Muscle of arm (tissue), 12 donors: ENCODE measurements around the gene UBTD1. TPM values are rescaled to one million over a fixed set of nuclear protein-coding genes. Genes with fewer than 3 reads are reported as not detected.

Experiments
- DNase-seq: peaks from one replicate; pipeline ENCODE4 v3.0.0-alpha.2; 2013
- polyA plus RNA-seq, 12 donors: library from polyadenylated mRNA; unstranded; fragments of 120-200 nt; gene quantifications; one replicate each; pipeline ENCODE4 v1.2.1, GENCODE V29; 2013; ENCODE audit not compliant: insufficient read length in 12 of 12

Gene UBTD1
- polyA plus RNA-seq, 12 donors: 9.5 to 21.4 (median 12.1) TPM; not detected in 1

DNA sequence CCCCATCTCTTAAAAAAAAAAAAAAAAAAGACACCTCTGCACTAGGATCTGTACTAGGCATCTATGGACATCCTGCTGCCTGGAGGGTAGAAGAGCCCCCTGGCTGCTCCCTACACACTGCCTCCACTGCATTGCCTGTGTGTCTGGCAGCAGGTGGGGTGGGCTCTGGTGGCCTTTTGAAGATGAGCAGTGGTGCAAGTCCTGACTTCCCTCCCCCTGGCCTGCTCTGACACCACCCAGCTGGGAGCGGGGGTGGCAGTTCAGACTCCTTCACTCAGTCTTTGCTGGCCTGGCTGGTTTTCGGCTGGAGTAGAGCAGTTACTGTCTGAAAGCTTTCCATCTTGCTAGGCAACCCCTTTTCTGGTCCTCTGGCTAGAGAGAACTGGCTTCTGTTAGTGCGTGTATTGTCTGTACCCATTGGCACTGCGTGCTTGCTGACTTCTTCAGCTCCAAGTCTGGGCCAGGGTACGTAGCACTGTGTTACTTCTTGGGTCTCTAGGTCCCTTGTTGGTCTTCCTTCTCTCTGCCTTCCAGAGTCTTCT is 108.4 kb downstream of the UBTD1 start:
- no peak for DNase-seq

DNA sequence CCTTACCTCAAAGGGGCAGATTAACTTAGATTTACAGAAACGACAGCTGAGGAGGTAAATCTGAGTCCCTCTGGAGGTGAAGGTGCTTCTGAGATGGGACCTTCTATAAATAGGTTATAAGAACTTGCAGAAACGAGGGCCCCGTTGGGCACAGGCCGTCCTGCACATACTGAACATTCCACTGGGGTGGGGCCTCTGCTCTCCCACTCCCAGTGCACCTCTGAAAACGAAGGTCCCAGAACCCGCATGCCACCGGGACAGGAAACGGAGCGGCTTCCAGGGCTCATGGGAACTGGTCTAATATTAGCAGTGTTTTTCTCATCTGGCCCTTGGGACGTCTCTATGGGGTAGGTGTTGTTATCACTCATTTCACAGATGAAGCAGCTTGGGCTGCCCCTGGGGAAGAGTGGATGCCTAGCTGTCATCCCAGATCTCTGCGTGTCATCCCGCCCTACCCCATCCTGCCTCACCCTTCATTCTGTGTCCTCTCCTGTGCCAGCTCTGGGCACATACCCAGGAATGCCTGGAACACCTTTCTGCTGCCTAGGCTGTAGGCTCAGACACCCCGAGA is 110.4 kb downstream of the UBTD1 start:
- DNase-seq: no peak

DNA sequence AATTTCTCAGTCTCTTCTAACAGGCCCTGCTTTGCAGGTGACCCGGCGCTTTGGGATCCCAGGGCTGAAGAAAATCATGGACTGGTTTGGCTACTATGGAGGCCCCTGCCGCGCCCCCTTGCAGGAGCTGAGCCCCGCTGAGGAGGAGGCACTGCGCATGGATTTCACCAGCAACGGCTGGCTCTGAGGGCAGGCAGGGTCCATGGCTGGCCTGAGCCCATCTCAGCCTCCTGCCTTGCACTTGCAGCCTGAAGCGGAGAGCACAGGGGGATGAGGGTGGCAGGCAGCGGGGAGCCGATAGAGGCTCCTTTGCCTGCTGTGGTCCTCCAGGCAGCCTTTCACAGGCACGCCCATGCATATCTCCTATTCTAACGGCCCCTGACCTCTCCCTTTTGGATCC is 112.7 kb downstream of the UBTD1 start:
- no peak for DNase-seq

DNA sequence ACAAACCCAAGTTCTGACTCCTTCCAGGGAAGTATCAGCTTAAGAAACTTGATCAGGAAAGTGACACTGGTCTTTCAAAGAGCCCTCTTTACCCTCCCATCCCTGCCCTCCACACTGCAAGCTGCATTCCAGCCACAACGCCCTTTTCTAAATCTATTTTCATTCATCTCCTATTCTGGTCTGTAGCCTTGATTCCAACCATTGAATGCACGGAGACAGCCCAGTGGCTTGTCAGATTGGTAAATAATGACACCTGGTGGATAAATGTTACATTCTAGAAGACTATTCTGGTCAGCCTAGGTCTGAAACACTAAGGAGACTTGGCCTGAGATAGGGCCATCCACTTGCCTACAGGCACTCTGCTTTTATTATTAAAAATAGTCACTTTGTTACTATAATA is 113.7 kb downstream of the UBTD1 start:
- peak; percentile 59 for DNase-seq

- DNase-seq: no peak
These were observed 119.6 kb downstream of the UBTD1 start for GRCh38 chr10:97618285-97618684.

DNA sequence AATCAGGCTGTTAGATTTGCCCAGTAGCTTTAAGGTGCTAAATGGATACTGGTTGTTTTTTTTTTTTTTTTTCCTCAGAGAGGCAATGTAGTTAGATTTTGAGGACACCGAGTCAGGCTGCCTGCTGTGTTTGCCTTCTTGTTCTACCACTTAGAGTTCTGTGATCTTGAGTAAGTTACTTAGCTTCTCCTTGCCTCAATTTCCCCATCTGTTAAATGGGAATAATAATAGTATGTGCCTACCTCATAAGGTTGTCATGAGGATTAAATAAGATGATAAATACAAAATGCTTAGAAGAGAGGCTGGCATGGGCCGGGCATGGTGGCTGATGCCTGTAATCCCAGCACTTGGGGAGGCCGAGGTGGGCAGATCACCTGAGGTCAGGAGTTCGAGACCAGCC is 120.0 kb downstream of the UBTD1 start:
- no peak for DNase-seq

Other genes starting within 250 kb of the UBTD1 start
- gene ARHGAP19, start 206.3 kb upstream of the UBTD1 start, polyA plus RNA-seq: 10 to 100 TPM in 10 of 12 donors, 1 to 10 TPM in 1, not detected in 1; 8.3 to 29.0 (median 14.2) TPM
- gene FRAT1, start 179.7 kb upstream of the UBTD1 start, polyA plus RNA-seq: 1 to 10 TPM in 9 of 12 donors, under 1 TPM in 1, not detected in 2; 0.81 to 2.6 (median 1.6) TPM
- 1 to 10 TPM in 10 of 12 donors, not detected in 2; 3.4 to 7.2 (median 4.2) TPM for gene FRAT2, start 164.2 kb upstream of the UBTD1 start, polyA plus RNA-seq
- 10 to 100 TPM in 11 of 12 donors, not detected in 1; 11.5 to 28.0 (median 18.4) TPM for gene RRP12, start 97.6 kb upstream of the UBTD1 start, polyA plus RNA-seq
- 100 to 1,000 TPM in 5 of 12 donors, 10 to 100 TPM in 6, not detected in 1; 81.0 to 148 (median 93.8) TPM for gene PGAM1, start 72.7 kb upstream of the UBTD1 start, polyA plus RNA-seq
- gene EXOSC1, start 52.9 kb upstream of the UBTD1 start, polyA plus RNA-seq: 10 to 100 TPM in 11 of 12 donors, not detected in 1; 24.0 to 31.5 (median 27.5) TPM
- gene ZDHHC16, start 52.7 kb upstream of the UBTD1 start, polyA plus RNA-seq: 10 to 100 TPM in 11 of 12 donors, not detected in 1; 23.8 to 39.9 (median 30.6) TPM
- 10 to 100 TPM in 11 of 12 donors, not detected in 1; 41.0 to 81.2 (median 62.2) TPM for gene MMS19, start 502 bp upstream of the UBTD1 start, polyA plus RNA-seq
- gene ANKRD2, start 73.9 kb downstream of the UBTD1 start, polyA plus RNA-seq: 10 to 100 TPM in 7 of 12 donors, 1 to 10 TPM in 4, not detected in 1; 3.8 to 43.4 (median 19.2) TPM
- 1 to 10 TPM in 5 of 12 donors, under 1 TPM in 5, not detected in 2; 0.45 to 1.7 (median 0.96) TPM for gene HOGA1, start 85.5 kb downstream of the UBTD1 start, polyA plus RNA-seq
- under 1 TPM in 3 of 12 donors, not detected in 9; 0.18 to 0.20 (median 0.18) TPM for gene C10orf62, start 90.8 kb downstream of the UBTD1 start, polyA plus RNA-seq
- 1 to 10 TPM in 11 of 12 donors, not detected in 1; 3.8 to 7.6 (median 5.6) TPM for gene MORN4, start 134.6 kb downstream of the UBTD1 start, polyA plus RNA-seq
- 10 to 100 TPM in 4 of 12 donors, 1 to 10 TPM in 7, not detected in 1; 7.8 to 11.6 (median 9.7) TPM for gene PI4K2A, start 141.7 kb downstream of the UBTD1 start, polyA plus RNA-seq
- gene AVPI1, start 188.3 kb downstream of the UBTD1 start, polyA plus RNA-seq: 10 to 100 TPM in 1 of 12 donors, 1 to 10 TPM in 10, not detected in 1; 2.9 to 12.8 (median 4.0) TPM
- gene MARVELD1, start 214.8 kb downstream of the UBTD1 start, polyA plus RNA-seq: 10 to 100 TPM in 11 of 12 donors, not detected in 1; 31.9 to 84.4 (median 48.2) TPM
- gene ZFYVE27, start 238.2 kb downstream of the UBTD1 start, polyA plus RNA-seq: 10 to 100 TPM in 11 of 12 donors, not detected in 1; 10.2 to 23.6 (median 11.9) TPM